Measurements from ENCODE around the gene ZBTB39.
"Not testable (repeated sequence)": the region's sequence is repeated elsewhere in the genome, so short reads cannot be mapped to it uniquely, and the experiment has no call there.

ZBTB39 gene

GRCh38 chr12:56983386-56983785, 23.0 kb downstream of the ZBTB39 start:
- DNase-seq (ENCODE audit: insufficient read length, low spot score) (no peak), FAIRE-seq (no peak)
- no peak for TF ChIP-seq CTCF (IDR thresholded peaks at IDR 0.05; ENCODE audit: insufficient read depth, missing control alignments)

- FAIRE-seq; DNase-seq (ENCODE audit: insufficient read length, low spot score): not testable (repeated sequence)
Measured at GRCh38 chr12:56982578-56983236, 23.6 kb downstream of the ZBTB39 start.

- FAIRE-seq (no peak), DNase-seq (ENCODE audit: insufficient read length, low spot score) (no peak)
- TF ChIP-seq CTCF (IDR thresholded peaks at IDR 0.05; ENCODE audit: insufficient read depth, missing control alignments) = no peak
Measured at GRCh38 chr12:56980941-56981530, 25.3 kb downstream of the ZBTB39 start.

GRCh38 chr12:56980268-56980667, 26.1 kb downstream of the ZBTB39 start:
- no peak for TF ChIP-seq CTCF (IDR thresholded peaks at IDR 0.05; ENCODE audit: insufficient read depth, missing control alignments)
- FAIRE-seq (no peak), DNase-seq (ENCODE audit: insufficient read length, low spot score) (no peak)

GRCh38 chr12:56979628-56980027, 26.7 kb downstream of the ZBTB39 start:
- DNase-seq (ENCODE audit: insufficient read length, low spot score) (no peak), FAIRE-seq (no peak)
- TF ChIP-seq CTCF (IDR thresholded peaks at IDR 0.05; ENCODE audit: insufficient read depth, missing control alignments) = no peak

- no peak for TF ChIP-seq CTCF (IDR thresholded peaks at IDR 0.05; ENCODE audit: insufficient read depth, missing control alignments)
- no peak for DNase-seq (ENCODE audit: insufficient read length, low spot score)
- no peak for FAIRE-seq
Measured at GRCh38 chr12:56978397-56979138, 27.8 kb downstream of the ZBTB39 start.

GRCh38 chr12:56977361-56977760, 29.0 kb downstream of the ZBTB39 start:
- not testable (repeated sequence) for FAIRE-seq

GRCh38 chr12:56974224-56974623, 32.1 kb downstream of the ZBTB39 start:
- not testable (repeated sequence) for FAIRE-seq; DNase-seq (ENCODE audit: insufficient read length, low spot score)

More at GRCh38 chr12:56977361-56977760, 29.0 kb downstream of the ZBTB39 start:
- DNase-seq (ENCODE audit: insufficient read length, low spot score) = not testable (repeated sequence)

GRCh38 chr12:56968910-56969309, 37.4 kb downstream of the ZBTB39 start:
- FAIRE-seq; DNase-seq (ENCODE audit: insufficient read length, low spot score): not testable (repeated sequence)

GRCh38 chr12:56965997-56966642, 40.2 kb downstream of the ZBTB39 start:
- not testable (repeated sequence) for FAIRE-seq; DNase-seq (ENCODE audit: insufficient read length, low spot score)

GRCh38 chr12:56965124-56965523, 41.2 kb downstream of the ZBTB39 start:
- not testable (repeated sequence) for DNase-seq (ENCODE audit: insufficient read length, low spot score); FAIRE-seq

- FAIRE-seq; DNase-seq (ENCODE audit: insufficient read length, low spot score): not testable (repeated sequence)
Measured at GRCh38 chr12:56963557-56963956, 42.8 kb downstream of the ZBTB39 start.

- not testable (repeated sequence) for FAIRE-seq; DNase-seq (ENCODE audit: insufficient read length, low spot score)
Measured at GRCh38 chr12:56962247-56962646, 44.1 kb downstream of the ZBTB39 start.
